ENCODE results near the gene F3.
"Not testable (repeated sequence)": the region's sequence is repeated elsewhere in the genome, so short reads cannot be mapped to it uniquely, and the experiment has no call there.

F3 gene

DNA sequence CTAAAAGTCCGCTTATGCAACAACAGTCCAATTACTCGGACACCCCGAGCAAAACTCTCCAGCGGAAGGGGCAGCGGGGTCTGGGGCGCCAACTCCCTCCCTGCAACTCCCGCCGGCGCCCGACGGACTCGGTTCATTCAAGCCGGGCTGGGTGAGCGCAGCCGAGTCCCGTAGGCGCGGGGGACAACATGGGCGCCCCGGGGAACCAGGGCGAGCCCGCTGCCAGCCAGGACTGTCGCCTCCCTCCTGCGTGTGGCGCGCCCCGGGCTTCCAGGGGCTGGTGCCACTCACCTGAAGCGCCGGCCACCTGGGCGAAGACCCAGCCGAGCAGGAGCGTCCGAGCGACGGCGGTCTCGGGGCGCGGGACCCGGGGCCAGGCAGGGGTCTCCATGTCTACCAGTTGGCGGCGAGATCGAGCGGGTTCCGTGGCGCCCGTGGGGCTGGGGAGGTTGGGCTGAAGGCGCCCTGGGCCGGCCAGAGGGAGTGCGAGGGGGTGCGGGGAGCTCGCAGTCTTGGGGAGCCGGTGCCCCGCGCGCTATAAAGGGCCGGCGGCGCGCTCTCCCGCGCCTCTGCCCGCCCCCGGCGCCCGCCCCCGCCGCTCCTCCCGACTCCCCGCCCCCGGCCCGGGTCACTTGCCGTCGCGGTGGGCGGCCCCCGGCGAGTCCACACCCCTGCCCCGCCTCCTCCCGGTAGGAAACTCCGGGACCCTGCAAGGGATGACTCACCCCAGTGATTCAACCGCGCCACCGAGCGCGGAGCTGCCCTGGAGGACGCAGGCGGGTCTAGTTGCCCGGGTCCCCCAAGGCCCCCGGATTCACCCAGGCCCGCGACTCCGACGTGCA lies at the start of gene F3:
Gene F3 (minus strand): TSS at position 514 of the 842 bp plus-strand sequence. CDS start 123 bp downstream, at position 391.
- DNase-seq, result peak; percentile 92

DNA sequence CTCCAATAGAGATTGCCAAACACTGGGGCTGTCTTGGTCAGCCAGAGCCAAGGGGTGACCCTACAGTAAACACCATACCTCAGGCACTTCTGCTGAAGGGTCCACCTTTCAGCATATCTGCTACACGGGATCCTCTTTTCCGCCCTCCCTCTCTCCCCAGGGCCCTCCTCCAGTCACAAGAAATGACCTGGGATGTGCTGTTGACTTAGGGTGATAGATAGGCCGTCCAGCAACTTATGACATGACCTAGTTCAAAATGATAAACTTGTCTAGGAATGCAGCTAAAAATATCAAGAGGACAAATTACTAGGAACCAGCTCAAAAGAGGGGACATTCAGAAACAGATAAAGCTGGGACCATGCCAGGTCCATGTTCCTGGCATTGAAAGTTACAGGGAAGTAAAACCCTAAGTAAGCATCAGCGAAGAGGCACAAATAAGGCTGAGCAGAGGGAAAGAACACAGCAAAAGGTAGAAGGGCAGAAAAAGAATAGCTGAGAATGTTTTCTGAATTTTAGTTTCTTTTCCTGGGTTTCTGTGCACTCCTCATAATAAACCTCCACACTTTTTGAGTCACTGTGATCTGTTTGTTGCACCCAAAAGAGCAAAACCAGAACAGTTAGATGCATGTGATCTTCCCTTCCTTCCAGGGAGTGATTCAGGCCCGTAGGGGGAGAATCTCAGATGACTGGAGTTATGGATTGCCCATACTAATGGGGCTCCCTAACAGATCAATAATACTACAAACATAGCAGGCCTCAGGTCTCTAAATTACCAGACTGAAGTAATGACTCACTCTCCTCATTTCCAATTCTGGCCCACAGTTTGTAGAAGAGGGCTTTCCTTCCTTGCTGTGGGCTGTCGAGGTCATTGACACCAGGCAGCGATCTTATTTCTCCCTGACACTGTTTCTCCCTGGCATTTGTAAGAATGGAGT lies 48.9 kb upstream of the F3 start:
- DNase-seq, result no peak

DNA sequence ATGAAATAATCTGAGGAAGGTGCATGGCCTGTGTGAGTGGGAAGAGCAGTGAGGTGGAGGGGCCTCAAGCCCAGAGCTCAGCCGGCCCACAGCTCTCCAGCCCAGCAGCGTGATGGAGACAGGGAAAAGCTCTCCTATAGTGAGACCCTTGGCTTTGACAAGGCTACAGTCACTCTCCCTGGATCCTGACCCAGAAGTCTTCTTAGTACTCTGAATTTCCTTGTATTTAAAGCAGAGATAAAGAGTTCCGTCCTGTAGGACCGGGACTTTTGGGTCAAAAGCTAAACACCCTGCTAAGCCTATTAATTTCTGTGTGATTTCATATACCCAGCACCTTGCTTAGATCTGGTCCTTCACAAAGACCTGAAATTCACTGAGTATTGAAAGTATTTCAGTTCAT lies 48.2 kb upstream of the F3 start:
- no peak for DNase-seq

DNA sequence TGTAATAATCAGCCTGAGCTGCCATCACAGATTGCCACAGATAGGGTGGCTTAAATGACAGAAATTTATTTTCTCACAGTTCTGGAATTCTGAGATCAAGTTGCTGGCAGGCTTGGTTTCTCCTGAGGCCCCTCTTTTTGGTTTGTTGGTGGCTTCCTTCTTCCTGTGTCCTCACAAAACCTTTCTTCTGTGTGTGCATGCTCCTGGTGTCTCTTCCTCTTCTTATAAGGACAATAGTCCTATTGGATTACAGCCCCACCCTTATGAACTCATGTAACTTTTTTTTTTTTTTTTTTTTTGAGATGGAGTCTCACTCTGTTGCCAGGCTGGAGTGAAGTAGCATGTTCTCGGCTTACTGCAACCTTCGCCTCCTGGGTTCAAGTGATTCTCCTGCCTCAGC lies 41.0 kb upstream of the F3 start:
- DNase-seq, result no peak

DNA sequence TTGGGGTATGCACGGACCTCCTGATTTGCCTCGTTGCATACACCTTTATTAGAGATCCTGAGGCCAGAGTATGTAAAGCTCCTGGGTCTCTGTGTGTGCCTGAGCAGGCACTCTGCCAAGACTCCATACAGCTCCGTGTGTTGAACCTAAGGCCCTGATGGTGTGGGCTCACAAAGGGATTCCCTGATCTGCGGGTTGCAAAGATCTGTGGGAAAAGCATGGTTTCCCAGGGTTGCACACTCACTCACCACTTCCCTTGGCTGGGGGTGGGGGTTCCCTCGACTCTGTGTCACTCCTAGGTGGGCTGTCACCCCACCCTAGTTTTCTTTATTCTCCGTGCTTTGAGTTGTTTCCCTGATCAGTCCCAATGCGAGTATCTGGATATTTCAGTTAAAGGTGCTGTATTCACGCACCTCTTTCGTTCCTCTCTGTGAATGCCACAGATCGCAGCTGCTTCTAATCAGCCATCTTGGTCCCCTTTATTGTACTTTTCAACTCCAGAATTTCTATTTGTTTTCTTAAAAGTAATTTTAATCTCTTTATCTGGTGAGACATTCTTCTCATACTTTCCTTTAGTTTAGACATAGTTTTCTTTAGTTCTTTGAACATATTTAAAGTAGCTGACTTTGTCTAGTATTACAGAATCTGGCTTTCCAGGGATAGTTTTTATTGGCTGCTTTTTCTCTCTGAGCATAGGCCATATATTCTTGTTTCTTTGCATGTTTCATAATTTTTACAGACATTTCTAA lies 39.0 kb upstream of the F3 start:
- DNase-seq, result no peak

DNA sequence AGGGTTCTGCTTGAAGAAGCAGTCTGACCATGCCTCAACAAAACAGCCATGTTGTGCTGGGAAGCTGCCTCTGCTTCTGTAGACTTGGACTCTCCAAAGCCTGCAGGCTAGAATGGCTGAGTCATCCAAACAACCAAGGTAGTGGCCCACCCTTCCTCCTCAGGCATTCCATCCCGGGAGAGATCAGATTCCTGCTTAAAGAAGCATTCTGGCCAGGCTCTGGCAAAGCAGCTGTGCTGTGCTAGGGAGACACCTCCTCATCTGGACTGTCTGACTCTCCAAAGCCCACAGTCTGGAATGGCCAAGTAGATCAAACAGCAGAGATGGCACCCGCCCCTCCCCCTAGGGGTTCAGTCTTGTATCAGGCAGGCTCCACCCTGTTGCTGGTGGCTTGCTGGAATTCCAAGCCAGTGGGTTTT lies 38.3 kb upstream of the F3 start:
- no peak for DNase-seq

DNA sequence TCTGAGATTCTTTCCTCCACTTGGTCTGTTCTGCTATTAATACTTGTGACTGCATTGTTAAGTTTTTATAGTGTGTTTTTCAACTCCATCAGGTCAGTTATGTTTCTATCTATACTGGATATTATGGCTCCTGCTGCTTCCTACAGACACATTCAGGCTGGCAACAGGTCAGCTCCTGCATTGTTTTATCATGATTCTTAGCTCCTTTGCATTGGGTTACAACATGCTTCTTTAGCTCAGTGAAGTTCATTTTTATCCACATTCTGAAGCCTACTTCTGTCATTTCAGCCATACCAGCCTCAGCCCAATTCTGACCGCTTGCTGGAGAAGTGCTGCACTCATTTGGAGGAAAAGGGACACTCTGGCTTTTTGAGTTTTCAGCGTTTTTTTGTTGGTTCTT lies 37.3 kb upstream of the F3 start:
- DNase-seq, result no peak

DNA sequence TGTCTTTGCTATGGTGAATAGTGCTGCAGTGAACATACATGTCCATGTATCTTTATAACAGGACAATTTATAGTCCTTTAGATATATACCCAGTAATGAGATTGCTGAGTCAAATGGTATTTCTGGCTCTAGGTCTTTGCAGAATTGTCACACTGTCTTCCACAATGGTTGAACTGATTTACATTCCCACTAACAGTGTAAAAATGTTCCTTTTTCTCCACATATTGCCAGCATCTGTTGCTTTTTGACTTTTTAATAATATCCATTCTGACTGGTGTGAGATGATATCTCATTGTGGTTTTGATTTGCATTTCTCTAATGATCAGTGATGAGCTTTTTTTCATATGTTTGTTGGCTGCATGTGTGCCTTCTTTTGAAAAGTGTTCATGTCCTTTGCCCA lies 32.4 kb upstream of the F3 start:
- DNase-seq, result not testable (repeated sequence)

DNA sequence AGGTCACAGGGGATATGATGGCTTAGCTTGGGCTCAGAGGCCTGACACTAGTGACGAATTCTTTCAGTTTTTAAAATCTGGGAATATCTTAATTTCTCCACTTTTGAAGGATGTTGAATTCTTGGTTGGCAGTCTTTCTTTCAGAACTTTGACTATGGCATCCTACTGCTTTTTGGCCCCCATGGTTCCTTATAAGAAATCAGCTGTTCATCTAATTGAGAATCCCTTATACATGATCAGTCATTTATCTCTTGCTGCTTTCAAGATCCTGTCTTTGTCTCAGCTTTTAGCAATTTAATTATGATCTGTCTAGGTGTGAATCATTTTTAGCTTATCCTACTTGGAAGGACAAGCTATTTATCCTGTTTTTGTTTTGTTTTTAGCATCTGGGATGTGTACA lies 31.2 kb upstream of the F3 start:
- DNase-seq, result no peak

DNA sequence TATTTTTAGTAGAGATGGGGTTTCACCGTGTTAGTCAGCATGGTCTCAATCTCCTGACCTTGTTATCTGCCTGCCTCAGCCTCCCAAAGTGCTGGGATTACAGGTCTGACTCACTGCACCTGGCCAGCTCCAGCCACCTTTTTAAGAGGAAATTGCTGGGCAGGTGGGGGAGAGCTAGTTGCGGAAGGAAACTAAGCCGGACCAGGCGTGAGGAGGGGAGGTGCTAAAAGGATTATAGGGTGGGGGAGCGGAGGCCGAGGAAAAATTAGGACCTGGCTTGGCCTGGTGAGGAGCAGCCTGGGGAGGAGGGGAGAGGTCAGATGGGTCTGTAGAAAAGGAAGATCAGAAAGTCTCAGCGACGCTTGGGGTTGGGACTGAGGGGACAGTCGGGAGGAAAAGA lies 29.4 kb upstream of the F3 start:
- DNase-seq, result not testable (repeated sequence)

DNA sequence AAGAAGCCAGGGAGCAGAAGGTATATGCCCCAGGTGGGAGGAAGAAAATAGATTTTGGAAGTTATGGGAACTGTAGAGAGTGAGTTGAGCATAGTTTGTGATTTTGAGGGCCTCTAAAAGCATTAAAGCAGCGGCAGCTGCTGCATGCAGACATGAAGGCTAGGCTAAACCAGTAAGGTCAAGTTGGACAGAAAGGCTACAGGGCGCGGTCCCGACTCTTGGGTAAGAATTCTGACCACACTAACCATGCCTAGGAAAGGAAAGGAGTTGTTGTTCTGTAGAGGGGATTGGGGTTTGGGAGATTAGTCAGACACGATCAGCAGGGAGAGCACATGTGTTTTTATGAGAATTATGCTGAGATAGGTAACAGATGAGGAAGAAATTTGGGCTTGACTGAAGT lies 27.2 kb upstream of the F3 start:
- not testable (repeated sequence) for DNase-seq

DNA sequence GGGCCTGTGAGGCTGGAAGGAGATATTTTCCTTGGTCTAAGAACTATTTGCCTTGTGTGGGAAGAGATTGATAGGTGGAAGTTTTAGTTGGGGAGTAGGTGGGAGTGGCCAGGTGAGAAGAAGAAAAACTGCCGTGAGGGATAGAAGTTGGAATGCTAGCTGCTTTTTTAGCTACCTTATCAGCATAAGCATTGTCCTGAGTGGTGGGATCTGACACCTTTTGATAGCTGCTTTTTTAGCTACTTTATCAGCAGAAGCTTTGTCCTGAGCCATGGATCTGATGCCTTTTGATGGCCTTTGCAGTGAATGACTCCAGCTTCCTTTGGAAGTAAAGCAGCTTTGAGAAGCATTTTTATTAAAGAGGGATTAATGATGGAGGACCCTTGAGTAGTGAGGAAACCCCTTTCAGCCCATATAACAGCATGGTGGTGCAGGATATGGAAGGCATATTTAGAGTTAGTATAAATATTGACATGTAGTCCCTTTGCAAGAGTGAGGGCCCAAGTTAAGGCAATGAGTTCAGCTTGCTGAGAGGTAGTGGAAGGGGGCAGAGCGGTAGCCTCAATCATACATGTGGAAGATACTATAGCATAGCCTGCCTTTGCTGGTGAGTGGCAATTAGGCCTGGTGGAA lies 26.5 kb upstream of the F3 start:
- DNase-seq, result not testable (repeated sequence)

DNA sequence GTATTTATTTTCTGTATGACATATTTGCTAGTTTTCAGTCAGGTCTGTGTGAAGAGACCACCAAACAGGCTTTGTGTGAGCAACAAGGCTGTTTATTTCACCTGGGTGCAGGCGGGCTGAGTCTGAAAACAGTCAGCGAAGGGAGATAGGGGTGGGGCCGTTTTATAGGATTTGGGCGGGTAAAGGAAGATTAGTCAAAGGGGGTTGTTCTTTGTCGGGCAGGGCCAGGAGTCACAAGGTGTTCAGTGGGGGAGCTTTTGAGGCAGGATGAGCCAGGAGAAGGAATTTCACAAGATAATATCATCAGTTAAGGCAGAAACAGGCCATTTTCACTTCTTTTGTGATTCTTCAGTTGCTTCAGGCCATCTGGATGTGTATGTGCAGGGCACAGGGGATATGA lies 24.9 kb upstream of the F3 start:
- DNase-seq, result not testable (repeated sequence)

DNA sequence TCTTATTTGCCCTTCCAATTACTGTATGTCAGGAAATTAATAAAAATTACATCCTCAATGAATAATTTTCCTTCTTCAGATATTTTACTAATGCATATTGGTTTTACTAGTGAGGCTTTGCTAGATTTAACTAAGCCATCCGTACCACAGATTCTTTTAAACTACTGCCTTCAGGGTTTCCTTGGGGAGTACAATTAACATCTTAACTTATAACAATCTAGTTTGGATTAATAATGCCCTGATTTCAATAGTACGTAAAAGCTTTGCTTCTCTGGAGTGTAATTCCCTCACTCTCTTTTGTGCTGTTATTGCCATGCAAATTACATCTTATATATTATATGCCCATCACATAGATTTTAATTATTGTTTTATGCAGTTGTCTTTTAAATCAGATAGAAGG lies 24.3 kb upstream of the F3 start:
- no peak for DNase-seq

DNA sequence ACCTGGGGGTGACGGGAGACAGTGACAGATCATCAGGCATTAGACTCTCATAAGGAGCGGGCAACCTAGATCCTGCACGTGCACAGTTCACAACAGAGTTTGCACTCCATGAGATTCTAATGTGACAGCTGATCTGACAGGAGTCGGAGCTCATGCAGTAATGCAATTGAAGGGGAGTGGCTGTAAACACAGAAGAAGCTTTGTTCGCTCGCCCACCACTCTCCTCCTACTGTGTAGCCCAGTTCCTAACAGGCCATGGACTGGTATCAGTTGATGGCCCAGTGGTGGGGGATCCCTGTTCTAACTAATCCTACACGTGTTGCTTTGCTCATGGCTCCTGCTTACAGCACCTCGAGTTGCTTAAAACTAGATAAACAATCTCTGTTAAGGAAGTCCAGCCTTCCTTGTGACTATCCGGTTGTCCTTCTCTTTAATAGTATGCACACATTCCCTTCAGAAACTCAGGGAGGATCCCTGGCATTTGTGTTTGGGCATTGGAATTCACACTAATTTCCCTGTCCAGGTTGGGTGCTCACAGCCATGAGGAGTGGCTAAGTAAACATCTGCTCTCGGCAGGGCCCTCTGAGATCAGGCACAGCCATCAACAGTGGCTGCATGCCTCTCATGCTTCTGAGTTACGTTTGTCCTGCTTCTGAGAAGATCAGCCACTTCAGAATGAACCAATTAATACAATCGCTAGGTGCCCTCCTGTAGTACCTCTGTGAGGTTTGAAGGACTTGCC lies 21.1 kb upstream of the F3 start:
- DNase-seq, result no peak

DNA sequence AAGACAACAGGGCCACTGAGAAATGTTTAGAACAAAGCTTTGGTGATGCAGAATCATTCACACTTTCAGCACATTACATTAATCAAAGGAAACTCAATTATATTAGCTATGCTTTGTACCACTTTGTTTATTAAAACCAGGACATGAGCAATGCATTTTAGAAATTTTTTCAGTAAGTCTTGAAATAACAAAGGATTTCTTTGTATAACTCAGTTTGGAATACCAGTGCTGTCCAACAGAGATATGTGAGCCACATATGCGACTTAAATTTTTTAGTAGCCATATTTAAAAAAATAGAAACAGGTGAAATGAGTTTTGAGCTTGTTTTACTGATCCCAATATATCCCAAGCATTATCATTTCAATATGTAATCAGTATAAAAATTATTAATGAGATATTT lies 18.8 kb upstream of the F3 start:
- DNase-seq, result no peak

DNA sequence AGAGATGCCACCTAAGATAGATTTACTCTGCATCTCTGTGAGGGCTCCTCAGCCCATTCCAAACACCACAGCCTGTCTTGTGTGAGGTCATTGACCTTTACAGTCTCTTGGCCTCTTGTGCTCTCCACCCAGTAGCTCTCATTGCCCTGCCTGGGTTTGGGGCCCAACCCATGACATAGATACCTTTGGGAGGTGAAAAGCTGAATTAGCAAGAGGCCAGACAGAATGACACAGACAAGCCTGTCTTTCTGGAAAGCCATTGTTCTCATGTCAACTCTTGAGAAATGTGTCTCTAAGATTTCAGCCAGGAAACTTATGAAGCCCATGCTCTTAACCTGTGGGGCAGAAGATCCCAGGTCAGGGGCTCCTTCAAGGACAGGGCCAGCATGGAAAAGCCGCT lies 18.4 kb upstream of the F3 start:
- DNase-seq, result no peak

DNA sequence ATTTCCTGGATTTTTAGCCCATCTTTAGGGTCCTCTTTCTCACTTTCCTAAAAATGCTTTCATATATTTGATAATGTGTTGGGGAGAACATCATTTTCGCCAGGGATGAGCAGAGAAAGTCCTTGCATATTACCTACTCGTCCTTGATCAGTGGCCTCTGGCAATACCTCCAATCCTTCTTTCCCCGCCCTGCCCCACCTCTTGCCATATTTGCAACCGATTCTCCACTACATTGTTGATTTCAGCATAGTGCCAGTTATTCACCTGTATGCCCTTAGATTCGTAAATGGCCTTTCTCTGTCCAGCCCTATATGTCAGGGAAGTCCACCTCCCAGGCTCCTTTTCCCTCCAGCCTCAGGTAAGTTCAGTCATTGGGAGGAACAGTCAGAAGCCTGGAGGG lies 13.5 kb upstream of the F3 start:
- no peak for DNase-seq

DNA sequence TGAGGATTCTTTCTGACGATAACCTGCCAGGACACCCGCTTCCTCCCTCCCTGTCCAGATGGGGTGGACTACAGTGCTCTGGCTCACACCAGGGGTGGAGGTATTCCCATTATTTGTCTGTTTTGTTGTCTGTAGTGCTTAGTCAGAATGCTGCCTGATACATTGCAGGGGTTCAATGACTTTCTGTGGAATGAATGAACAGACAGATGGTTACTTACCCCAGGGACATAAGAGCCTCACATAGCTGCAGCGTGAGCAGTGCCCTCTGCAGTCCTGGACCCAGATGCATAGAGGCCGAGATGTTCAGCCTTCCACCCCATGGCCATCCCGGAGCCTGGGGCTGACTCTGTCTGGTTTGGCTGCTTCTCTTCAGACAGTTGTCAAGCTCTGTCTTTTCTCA lies 13.0 kb upstream of the F3 start:
- no peak for DNase-seq

DNA sequence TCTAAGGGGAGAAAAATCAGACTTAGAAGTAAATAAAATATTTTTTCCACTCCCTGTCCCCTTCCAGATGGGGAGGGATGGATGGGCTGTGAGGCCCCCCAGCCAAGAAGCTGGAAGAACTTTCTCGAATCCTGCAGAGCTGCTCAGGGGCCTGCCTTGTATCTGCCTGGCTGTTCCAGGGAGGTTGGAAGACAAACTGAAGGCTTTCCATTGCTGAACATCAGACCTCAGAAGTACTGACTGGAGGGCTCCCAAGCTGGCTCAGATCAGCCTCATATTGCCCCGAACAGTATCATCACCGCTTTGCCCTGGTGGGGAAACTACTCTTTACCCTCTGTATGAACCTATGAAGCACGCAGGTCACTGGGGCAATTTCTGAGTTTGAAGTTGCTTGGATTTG lies 12.4 kb upstream of the F3 start:
- DNase-seq, result no peak

DNA sequence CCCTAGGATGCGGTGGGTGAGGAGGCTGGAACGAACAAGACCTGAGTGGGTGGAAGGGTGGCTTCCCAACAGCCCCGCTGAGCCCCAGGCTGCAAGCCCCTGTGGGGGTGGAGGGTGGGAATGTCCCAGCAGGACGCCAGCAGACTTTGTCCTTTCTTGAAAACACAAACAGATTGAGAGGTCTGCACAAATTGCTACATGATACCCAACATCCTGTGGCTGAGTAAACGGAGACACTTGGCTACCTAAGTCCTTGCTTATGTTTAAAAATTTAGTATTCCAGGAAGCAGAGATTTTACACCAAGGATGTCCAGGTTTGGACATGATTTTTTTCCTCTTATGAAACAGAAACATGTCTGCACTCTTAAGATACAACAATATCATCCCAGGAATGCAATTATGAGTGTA lies 11.8 kb upstream of the F3 start:
- no peak for DNase-seq

DNA sequence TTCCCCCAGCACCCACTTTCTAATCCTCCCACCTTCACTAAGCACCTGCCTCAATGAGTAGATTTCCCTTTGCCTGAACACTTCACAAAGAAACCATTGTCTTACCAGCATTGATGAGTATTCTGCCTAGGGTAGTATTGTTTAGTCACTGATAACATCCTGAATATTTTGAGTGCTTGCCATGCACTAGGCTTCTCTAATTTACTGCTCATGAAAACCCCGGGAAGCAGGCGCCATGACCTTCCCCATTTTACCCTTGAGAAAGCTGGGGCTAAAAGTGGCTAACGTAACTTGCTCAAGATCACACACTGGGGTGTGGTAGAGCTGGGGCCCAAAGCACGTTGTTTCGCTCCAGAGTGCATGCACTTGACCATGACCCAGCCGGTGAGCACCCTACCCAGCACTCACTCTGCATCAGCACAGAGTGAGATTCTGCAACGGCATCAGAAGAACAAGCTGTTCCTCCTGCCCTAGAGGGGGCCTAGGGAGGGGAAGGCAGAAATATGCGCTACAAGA lies 10.6 kb upstream of the F3 start:
- DNase-seq, result no peak

All from right hindlimb (tissue), 1 donor.